Aortic smooth muscle cell (primary cell): Measurements from ENCODE around the gene ITPKA. TPM values are rescaled to one million over a fixed set of nuclear protein-coding genes. Genes with fewer than 3 reads are reported as not detected.

Source experiments
- total RNA-seq: library from RNA; depleted of rRNA; stranded (reverse); fragments of >200 nt; gene quantifications from 2 replicates; pipeline ENCODE4 v1.2.3, GENCODE V29; 2014

Gene ITPKA
- total RNA-seq, result 1.7 and 2.4 TPM in 2 replicates

GRCh38 chr15:41493205-41493901 lies at the start of gene ITPKA:
Gene ITPKA, plus strand, starts transcription at chr15:41493874. Its CDS starts 54 bp downstream, at chr15:41493928.

GRCh38 chr15:41513506-41514227 lies 20.0 kb downstream of the ITPKA start, which contains the start of gene LTK:
Gene LTK, minus strand, starts transcription at chr15:41513827. Its CDS starts 118 bp downstream, at chr15:41513709.

Other genes starting within 250 kb of the ITPKA start
- gene OIP5, start 161.3 kb upstream of the ITPKA start, total RNA-seq, result 3.7 and 4.9 TPM in 2 replicates
- 48.2 and 53.5 TPM in 2 replicates for gene NUSAP1, start 161.0 kb upstream of the ITPKA start, total RNA-seq
- gene NDUFAF1, start 91.4 kb upstream of the ITPKA start, total RNA-seq, result 23.0 and 23.8 TPM in 2 replicates
- gene RTF1, start 76.8 kb upstream of the ITPKA start, total RNA-seq, result 15.9 and 19.3 TPM in 2 replicates
- 0.12 and 0.13 TPM in 2 replicates for gene LTK, start 20.0 kb downstream of the ITPKA start, total RNA-seq
- gene RPAP1, start 50.4 kb downstream of the ITPKA start, total RNA-seq, result 12.6 and 13.7 TPM in 2 replicates
- gene TYRO3, start 65.3 kb downstream of the ITPKA start, total RNA-seq, result 8.1 and 9.8 TPM in 2 replicates
- gene MGA, start 166.5 kb downstream of the ITPKA start, total RNA-seq, result 27.6 and 35.5 TPM in 2 replicates